ENCODE data around the gene CXCR1. TPM values are rescaled to one million over a fixed set of nuclear protein-coding genes. Genes with fewer than 3 reads are reported as not detected.
A peak's percentile ranks its signal among the peaks of the same experiment; 100 is the strongest.

CXCR1 gene
- 0.24 TPM for total RNA-seq
- 0.37 TPM for polyA plus RNA-seq
- long read RNA-seq, donor 1, result 0 reads
- long read RNA-seq, donor 2, result 0 reads
- long read RNA-seq, donor 3, result 0 reads
- long read RNA-seq, donor 4, result 0 reads
- long read RNA-seq, donor 5, result 0 reads
- long read RNA-seq, donor 6, result 0 reads
- long read RNA-seq, donor 7, result 0 reads
- long read RNA-seq, donor 8, result 0 reads
- long read RNA-seq, donor 9, result 0 reads
- long read RNA-seq, donor 10, result 0 reads

- no peak within 1 kb of the TSS for H3K27ac ChIP-seq (ENCODE audit: low read depth in 1 of 2, low read length in 1 of 2)
These were observed at the start of gene CXCR1 for GRCh38 chr2:218166791-218167190. TSS of gene CXCR1 (minus strand) at chr2:218166962. CDS start at chr2:218165211, 1,751 bp downstream.

DNA sequence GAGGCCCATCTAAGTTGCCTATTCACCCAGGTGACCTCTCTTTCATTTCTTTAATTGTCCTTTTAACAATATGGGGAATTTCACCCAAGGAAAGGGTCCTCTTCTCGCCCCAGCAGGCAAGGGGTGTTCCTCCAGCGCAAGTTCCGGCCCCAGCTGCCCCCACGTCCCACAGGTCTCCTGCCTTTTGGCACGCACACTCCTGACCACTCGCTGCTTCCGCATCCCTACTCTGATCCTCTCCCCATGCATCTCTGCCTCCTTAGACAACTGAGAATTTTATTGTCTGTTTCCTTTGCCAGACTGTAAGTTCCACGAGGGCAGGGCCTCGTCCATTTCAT lies 49.5 kb upstream of the CXCR1 start:
- Histone ChIP-seq H3K9me3 (ENCODE audit: control insufficient read depth in 2 of 2, insufficient read depth in 1 of 2, low read length in 1 of 2) (peaks cover 0 to 3% of the 10 kb centered on the region in 2 donors), H3K27me3 (ENCODE audit: control insufficient read depth in 2 of 2, insufficient read depth in 1 of 2, low read length in 1 of 2) (no peaks in the 10 kb centered on the region), H3K4me3 (ENCODE audit: low read length in 2 of 2) (peak overlapping the region; percentile 98 to 99), H3K4me1 (ENCODE audit: control insufficient read depth in 2 of 2, insufficient read depth in 2 of 2, low read length in 2 of 2) (peaks cover 21 to 33% of the 10 kb centered on the region in 2 donors), H3K27ac (ENCODE audit: low read depth in 1 of 2, low read length in 1 of 2) (peak overlapping the region; percentile 81 to 97), H3K36me3 (ENCODE audit: control insufficient read depth in 2 of 2, insufficient read depth in 2 of 2, low read length in 1 of 2) (peaks cover 0 to 15% of the 10 kb centered on the region in 2 donors)
- WGBS, result 85% methylated on average over 9 of the region's 9 CpGs
- DNase-seq (ENCODE audit: low read depth in 6 of 9, low spot score in 9 of 9), result no peak

More at GRCh38 chr2:218166791-218167190, at the start of gene CXCR1:
- Histone ChIP-seq H3K9me3 (ENCODE audit: control insufficient read depth in 2 of 2, insufficient read depth in 1 of 2, low read length in 1 of 2) (no peaks in the 10 kb centered on the region), H3K4me3 (ENCODE audit: low read length in 2 of 2) (no peak within 1 kb of the TSS), H3K4me1 (ENCODE audit: control insufficient read depth in 2 of 2, insufficient read depth in 2 of 2, low read length in 2 of 2) (peaks cover 14 to 31% of the 10 kb centered on the region in 2 donors), H3K27me3 (ENCODE audit: control insufficient read depth in 2 of 2, insufficient read depth in 1 of 2, low read length in 1 of 2) (peaks cover 0 to 2% of the 10 kb centered on the region in 2 donors), H3K36me3 (ENCODE audit: control insufficient read depth in 2 of 2, insufficient read depth in 2 of 2, low read length in 1 of 2) (no peaks in the 10 kb centered on the region)
- WGBS, result 19% methylated on average over 3 of the region's 3 CpGs
- peak in 5 of 9 donors; percentile 17 to 78 (median 36) for DNase-seq (ENCODE audit: low read depth in 6 of 9, low spot score in 9 of 9)

GRCh38 chr2:218214116-218214515 lies 47.4 kb upstream of the CXCR1 start:
- Histone ChIP-seq H3K36me3 (ENCODE audit: control insufficient read depth in 2 of 2, insufficient read depth in 2 of 2, low read length in 1 of 2) (no peaks in the 10 kb centered on the region), H3K27ac (ENCODE audit: low read depth in 1 of 2, low read length in 1 of 2) (no peak overlapping the region), H3K4me1 (ENCODE audit: control insufficient read depth in 2 of 2, insufficient read depth in 2 of 2, low read length in 2 of 2) (peaks cover 8 to 16% of the 10 kb centered on the region in 2 donors), H3K27me3 (ENCODE audit: control insufficient read depth in 2 of 2, insufficient read depth in 1 of 2, low read length in 1 of 2) (no peaks in the 10 kb centered on the region), H3K9me3 (ENCODE audit: control insufficient read depth in 2 of 2, insufficient read depth in 1 of 2, low read length in 1 of 2) (peaks cover 0 to 3% of the 10 kb centered on the region in 2 donors), H3K4me3 (ENCODE audit: low read length in 2 of 2) (no peak overlapping the region)
- no peak for DNase-seq (ENCODE audit: low read depth in 6 of 9, low spot score in 9 of 9)
- WGBS, result 96% methylated on average over 1 of the region's 1 CpG

DNA sequence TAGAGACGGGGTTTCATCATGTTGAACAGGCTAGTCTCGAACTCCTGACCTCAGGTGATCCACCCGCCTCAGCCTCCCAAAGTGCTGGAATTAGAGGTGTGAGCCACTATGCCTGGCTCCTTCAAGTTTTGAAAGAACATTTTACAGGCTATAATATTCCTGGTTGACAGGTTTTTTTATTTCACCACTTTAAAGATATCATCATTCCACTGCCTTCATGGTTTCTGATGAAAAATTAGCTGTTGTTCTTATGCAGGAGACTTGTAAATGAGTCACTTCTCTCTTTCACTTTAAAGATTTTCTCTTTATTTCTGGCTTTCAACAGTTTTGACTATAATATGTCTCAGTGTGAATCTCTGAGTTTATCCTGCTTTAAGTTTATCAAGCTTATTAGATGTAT lies 42.3 kb upstream of the CXCR1 start:
- no peaks in the 10 kb centered on the region for H3K4me1 ChIP-seq (ENCODE audit: control insufficient read depth in 2 of 2, insufficient read depth in 2 of 2, low read length in 2 of 2)
- no peak for DNase-seq (ENCODE audit: low read depth in 6 of 9, low spot score in 9 of 9)
- no peak overlapping the region for H3K4me3 ChIP-seq (ENCODE audit: low read length in 2 of 2)
- H3K27ac ChIP-seq (ENCODE audit: low read depth in 1 of 2, low read length in 1 of 2), result no peak overlapping the region
- WGBS, result 96% methylated on average over 3 of the region's 3 CpGs
- H3K9me3 ChIP-seq (ENCODE audit: control insufficient read depth in 2 of 2, insufficient read depth in 1 of 2, low read length in 1 of 2), result no peaks in the 10 kb centered on the region
- no peaks in the 10 kb centered on the region for H3K36me3 ChIP-seq (ENCODE audit: control insufficient read depth in 2 of 2, insufficient read depth in 2 of 2, low read length in 1 of 2)
- no peaks in the 10 kb centered on the region for H3K27me3 ChIP-seq (ENCODE audit: control insufficient read depth in 2 of 2, insufficient read depth in 1 of 2, low read length in 1 of 2)

- no peak overlapping the region for H3K4me3 ChIP-seq (ENCODE audit: low read length in 2 of 2)
- WGBS, result 93% methylated on average over 3 of the region's 3 CpGs
- DNase-seq (ENCODE audit: low read depth in 6 of 9, low spot score in 9 of 9), result no peak
These were observed 35.5 kb upstream of the CXCR1 start for GRCh38 chr2:218202266-218202665.

GRCh38 chr2:218196974-218197373 lies 30.2 kb upstream of the CXCR1 start:
- H3K9me3 ChIP-seq (ENCODE audit: control insufficient read depth in 2 of 2, insufficient read depth in 1 of 2, low read length in 1 of 2), result no peaks in the 10 kb centered on the region
- no peak for DNase-seq (ENCODE audit: low read depth in 6 of 9, low spot score in 9 of 9)
- no peaks in the 10 kb centered on the region for H3K4me1 ChIP-seq (ENCODE audit: control insufficient read depth in 2 of 2, insufficient read depth in 2 of 2, low read length in 2 of 2)
- H3K4me3 ChIP-seq (ENCODE audit: low read length in 2 of 2), result no peak overlapping the region
- H3K27ac ChIP-seq (ENCODE audit: low read depth in 1 of 2, low read length in 1 of 2), result no peak overlapping the region
- 96% methylated on average over 4 of the region's 4 CpGs for WGBS
- no peaks in the 10 kb centered on the region for H3K36me3 ChIP-seq (ENCODE audit: control insufficient read depth in 2 of 2, insufficient read depth in 2 of 2, low read length in 1 of 2)
- no peaks in the 10 kb centered on the region for H3K27me3 ChIP-seq (ENCODE audit: control insufficient read depth in 2 of 2, insufficient read depth in 1 of 2, low read length in 1 of 2)

More at GRCh38 chr2:218202266-218202665, 35.5 kb upstream of the CXCR1 start:
- no peaks in the 10 kb centered on the region for H3K36me3 ChIP-seq (ENCODE audit: control insufficient read depth in 2 of 2, insufficient read depth in 2 of 2, low read length in 1 of 2)
- no peaks in the 10 kb centered on the region for H3K9me3 ChIP-seq (ENCODE audit: control insufficient read depth in 2 of 2, insufficient read depth in 1 of 2, low read length in 1 of 2)
- H3K27me3 ChIP-seq (ENCODE audit: control insufficient read depth in 2 of 2, insufficient read depth in 1 of 2, low read length in 1 of 2), result no peaks in the 10 kb centered on the region
- no peaks in the 10 kb centered on the region for H3K4me1 ChIP-seq (ENCODE audit: control insufficient read depth in 2 of 2, insufficient read depth in 2 of 2, low read length in 2 of 2)
- no peak overlapping the region for H3K27ac ChIP-seq (ENCODE audit: low read depth in 1 of 2, low read length in 1 of 2)

DNA sequence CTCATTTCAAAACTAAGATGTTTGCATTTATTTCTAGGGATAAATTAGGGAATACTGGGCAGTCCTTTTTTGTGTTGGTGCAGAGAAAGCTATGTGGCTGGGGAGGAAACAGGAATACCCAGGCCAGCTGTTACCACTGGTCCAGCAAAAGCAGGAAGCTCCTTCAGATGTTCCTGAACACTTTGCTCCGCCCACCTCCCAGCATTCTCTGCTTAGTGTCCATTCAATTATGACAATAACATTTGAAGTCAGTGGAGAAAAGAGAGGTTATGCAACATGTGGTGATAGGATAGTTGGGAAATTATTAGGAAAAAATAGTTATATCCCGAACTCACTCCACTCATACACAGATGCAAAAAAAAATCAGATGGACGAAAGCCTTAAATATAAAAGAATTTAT lies 28.1 kb upstream of the CXCR1 start:
- H3K4me1 ChIP-seq (ENCODE audit: control insufficient read depth in 2 of 2, insufficient read depth in 2 of 2, low read length in 2 of 2), result no peaks in the 10 kb centered on the region
- H3K27me3 ChIP-seq (ENCODE audit: control insufficient read depth in 2 of 2, insufficient read depth in 1 of 2, low read length in 1 of 2), result no peaks in the 10 kb centered on the region
- no peaks in the 10 kb centered on the region for H3K9me3 ChIP-seq (ENCODE audit: control insufficient read depth in 2 of 2, insufficient read depth in 1 of 2, low read length in 1 of 2)
- H3K36me3 ChIP-seq (ENCODE audit: control insufficient read depth in 2 of 2, insufficient read depth in 2 of 2, low read length in 1 of 2), result no peaks in the 10 kb centered on the region
- no peak overlapping the region for H3K4me3 ChIP-seq (ENCODE audit: low read length in 2 of 2)
- no peak overlapping the region for H3K27ac ChIP-seq (ENCODE audit: low read depth in 1 of 2, low read length in 1 of 2)
- over 99% methylated on average over 3 of the region's 3 CpGs for WGBS
- DNase-seq (ENCODE audit: low read depth in 6 of 9, low spot score in 9 of 9), result no peak

GRCh38 chr2:218193701-218194100 lies 26.9 kb upstream of the CXCR1 start:
- no peak overlapping the region for H3K4me3 ChIP-seq (ENCODE audit: low read length in 2 of 2)
- H3K4me1 ChIP-seq (ENCODE audit: control insufficient read depth in 2 of 2, insufficient read depth in 2 of 2, low read length in 2 of 2), result no peaks in the 10 kb centered on the region
- no peaks in the 10 kb centered on the region for H3K9me3 ChIP-seq (ENCODE audit: control insufficient read depth in 2 of 2, insufficient read depth in 1 of 2, low read length in 1 of 2)
- H3K27me3 ChIP-seq (ENCODE audit: control insufficient read depth in 2 of 2, insufficient read depth in 1 of 2, low read length in 1 of 2), result no peaks in the 10 kb centered on the region
- no peaks in the 10 kb centered on the region for H3K36me3 ChIP-seq (ENCODE audit: control insufficient read depth in 2 of 2, insufficient read depth in 2 of 2, low read length in 1 of 2)
- H3K27ac ChIP-seq (ENCODE audit: low read depth in 1 of 2, low read length in 1 of 2), result no peak overlapping the region
- WGBS, result 91% methylated on average over 4 of the region's 4 CpGs
- no peak for DNase-seq (ENCODE audit: low read depth in 6 of 9, low spot score in 9 of 9)

GRCh38 chr2:218192902-218193430 lies 26.2 kb upstream of the CXCR1 start:
- H3K4me3 ChIP-seq (ENCODE audit: low read length in 2 of 2), result no peak overlapping the region
- no peaks in the 10 kb centered on the region for H3K36me3 ChIP-seq (ENCODE audit: control insufficient read depth in 2 of 2, insufficient read depth in 2 of 2, low read length in 1 of 2)
- no peak overlapping the region for H3K27ac ChIP-seq (ENCODE audit: low read depth in 1 of 2, low read length in 1 of 2)
- no peaks in the 10 kb centered on the region for H3K4me1 ChIP-seq (ENCODE audit: control insufficient read depth in 2 of 2, insufficient read depth in 2 of 2, low read length in 2 of 2)
- no peak for DNase-seq (ENCODE audit: low read depth in 6 of 9, low spot score in 9 of 9)
- 76% methylated on average over 3 of the region's 3 CpGs for WGBS
- no peaks in the 10 kb centered on the region for H3K9me3 ChIP-seq (ENCODE audit: control insufficient read depth in 2 of 2, insufficient read depth in 1 of 2, low read length in 1 of 2)
- H3K27me3 ChIP-seq (ENCODE audit: control insufficient read depth in 2 of 2, insufficient read depth in 1 of 2, low read length in 1 of 2), result no peaks in the 10 kb centered on the region

Measured in thymus (tissue), 14 donors.